GDM1 (cell line): ENCODE data around the gene MSI2.

ENCODE experiments used
- DNase-seq: peaks from one replicate; lab custom pipeline; 2025; lab: John Stamatoyannopoulos, UW

The MSI2 gene

DNA sequence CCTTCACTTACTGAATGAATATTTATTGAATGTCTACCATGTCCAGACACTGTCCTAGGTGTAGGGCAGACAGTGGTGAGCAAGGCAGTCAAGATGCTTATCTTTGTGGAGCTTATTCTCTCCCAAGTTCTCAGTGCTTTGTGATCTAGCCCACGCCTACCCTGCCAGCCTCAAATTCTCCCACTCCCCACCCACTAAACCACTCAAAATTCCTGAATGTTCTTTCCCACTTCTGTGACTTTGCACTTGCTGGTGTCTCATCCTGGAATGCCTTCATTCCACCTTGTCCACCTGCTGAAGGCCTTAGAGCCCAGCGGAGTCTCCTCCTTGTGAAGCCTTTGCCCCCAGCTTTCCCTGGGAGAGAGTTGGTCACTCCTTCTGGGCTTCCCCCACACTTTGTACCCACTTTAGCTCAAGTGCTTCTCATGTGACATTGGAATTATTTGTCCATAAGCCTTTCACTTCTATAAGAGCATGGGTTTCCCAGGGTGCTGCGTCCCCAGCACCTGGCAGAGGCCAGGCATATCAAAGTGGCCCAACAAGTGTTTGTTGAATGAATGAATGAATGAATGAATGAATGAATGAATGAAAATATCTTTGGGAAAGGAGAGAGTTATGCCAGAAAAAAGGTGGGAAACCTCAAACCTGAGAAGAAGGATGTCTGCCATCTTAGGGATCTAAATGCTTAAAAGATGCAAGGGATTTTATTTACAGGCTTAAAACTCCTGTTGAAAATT is 465.8 kb downstream of the MSI2 start:
- no peak for DNase-seq

DNA sequence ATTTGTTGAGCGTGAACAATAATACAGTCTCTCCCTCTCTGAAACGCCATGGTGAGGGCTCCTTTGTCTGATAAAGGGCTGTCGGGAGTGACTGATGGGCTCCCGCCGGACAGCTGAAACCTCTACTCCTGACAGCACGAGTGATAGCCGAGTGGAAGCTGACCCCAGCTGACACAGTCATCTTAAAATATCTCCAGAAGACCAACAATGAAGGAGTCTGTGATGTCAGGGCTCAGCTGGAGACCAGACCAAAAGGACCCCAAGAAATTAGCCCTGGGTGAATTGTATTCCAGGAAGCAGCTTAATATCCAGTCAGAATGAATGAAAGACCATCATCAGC is 466.4 kb downstream of the MSI2 start:
- no peak for DNase-seq

- DNase-seq = no peak
Measured at GRCh38 chr17:57723427-57724025, 467.2 kb downstream of the MSI2 start.

GRCh38 chr17:57724026-57724728 is 467.9 kb downstream of the MSI2 start:
- peak; percentile 38 for DNase-seq

DNA sequence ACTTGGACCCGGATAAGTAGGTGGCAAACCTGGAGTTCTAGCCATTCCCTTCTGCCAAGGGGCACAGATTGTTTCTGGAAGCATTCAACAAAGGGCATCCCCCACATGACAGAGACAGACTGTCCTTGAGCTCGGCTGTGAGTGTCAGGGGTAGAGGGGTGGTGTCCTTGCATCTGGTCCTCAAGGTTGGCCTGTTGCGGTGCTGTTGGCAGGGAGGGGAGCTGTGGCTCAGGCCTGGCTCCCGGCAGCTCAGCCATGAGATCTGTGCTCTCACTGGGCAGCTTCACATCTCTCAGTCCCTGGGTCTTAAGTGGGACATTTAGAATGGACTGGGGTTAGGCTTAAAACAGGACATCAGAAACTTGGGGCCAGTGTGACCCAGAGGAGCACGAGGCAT is 468.4 kb downstream of the MSI2 start:
- no peak for DNase-seq

DNA sequence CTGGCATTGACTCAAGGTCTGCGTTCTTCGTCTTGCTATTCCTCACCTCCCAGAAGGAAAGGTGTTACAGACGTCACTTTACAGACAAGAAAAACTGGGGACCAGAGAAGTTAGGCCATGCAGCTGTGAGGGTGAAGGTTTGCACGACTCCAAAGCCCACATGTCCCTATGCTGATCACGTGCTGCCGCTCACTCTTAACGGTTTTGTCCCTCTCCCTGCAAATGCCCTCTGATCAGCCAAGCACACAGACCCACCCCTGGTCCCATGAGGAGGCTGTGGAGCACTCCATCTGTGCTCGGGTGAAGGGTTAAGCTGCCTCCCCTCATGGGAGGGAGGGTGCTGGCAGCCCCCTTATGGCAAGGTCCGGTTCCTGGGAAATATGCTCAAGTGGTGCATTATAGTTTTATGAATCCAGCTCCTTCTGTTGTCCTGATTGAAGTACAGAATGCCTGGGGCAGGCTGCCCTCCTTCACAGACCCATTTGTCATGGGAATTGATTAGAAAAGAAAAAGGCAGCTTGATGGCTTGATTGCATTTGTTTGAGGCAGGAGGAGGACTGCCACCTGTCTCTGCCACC is 470.0 kb downstream of the MSI2 start:
- DNase-seq = no peak

DNA sequence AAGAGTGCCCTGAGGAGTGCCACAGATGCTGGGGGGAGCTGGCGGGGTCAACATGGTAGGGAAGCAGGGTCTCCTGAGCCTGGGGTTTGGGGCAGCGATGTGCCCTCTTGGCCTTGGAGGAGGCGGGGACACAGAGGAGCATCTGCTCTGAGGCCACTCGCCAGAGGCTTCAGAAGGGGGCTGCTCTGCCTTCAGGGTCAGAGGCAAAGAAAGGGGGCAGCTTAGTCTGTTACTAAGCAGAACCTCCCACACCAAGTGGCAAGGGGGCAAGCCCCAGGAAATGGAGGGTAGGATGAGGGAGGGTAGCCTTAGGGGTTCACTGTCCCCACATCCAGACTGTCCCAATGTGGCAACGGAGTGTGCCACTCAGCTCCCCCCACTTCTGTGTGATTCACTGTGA is 470.5 kb downstream of the MSI2 start:
- DNase-seq = no peak

DNA sequence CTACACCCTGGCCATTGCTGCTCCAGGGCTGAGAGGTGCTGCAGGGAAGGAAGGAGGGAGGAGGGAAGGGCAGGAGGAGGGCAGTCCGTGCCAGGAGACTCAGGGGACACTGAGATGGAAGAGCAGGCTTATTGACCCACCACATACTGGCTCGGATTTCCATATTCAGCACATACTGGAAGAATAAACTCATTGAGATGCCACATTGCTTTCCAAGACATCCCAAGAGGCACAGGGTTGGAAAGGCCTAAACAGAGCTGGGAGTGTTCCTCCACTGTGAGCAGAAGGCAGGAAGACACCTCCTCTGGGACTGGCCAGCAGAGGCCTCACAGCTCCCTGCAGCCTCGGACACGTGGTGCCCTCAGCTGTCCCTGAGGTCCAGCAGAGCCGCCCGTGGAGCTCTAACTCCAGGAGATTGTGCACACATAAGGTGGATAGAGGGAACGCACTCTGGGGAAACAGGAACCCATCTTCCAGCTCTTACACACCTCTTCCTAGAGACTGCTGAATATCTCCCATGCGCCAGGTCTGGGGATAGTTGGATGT is 471.4 kb downstream of the MSI2 start:
- no peak for DNase-seq

GRCh38 chr17:57730026-57730701 is 473.8 kb downstream of the MSI2 start:
- no peak for DNase-seq

DNA sequence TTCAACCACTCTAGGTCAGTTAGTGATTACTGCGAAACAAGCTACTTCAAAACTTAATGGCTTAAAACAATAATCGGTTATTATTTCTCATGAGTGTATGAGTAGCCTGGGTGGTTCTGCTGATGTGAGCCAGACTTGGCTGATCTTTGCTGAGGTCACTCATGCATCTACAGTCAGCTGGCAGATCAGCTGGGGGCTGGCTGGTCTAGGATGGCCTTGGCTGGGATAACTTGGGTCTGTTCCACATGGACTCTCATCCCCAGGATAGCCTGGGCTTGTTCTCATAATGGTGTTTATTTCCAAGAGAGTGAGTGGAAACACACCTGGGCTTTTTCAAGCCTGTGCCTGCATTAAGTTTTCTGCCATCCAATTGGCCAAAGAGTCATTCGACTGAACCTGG is 475.7 kb downstream of the MSI2 start:
- no peak for DNase-seq

DNA sequence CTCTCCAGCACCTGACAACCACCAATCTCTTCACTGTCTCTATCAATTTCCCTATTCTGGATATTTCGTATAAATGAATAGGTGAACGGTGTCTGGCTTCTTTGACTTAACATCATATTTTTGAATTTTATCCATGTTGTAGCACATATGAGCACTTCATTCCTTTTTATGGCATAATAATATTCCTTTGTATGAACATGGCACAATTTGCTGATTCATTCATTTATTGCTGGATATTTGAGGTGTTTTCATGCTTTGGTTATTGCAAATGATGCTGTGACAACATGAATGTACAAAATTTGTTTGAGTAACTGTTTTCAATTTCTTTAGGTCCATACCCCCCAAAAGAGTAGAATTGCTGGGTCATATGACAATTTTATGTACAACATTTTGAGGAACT is 476.8 kb downstream of the MSI2 start:
- DNase-seq = no peak
